IMR-90 (cell line): ENCODE measurements around the gene CEP295NL. TPM values are rescaled to one million over a fixed set of nuclear protein-coding genes. Genes with fewer than 3 reads are reported as not detected.

Experiments
- ATAC-seq: fragments of 200-7000 bp; cut with Tn5 transposase; 2 replicates; pipeline ENCODE4 v1.9.1; 2020; ENCODE audit warnings: low read depth, mild to moderate bottlenecking, moderate library complexity
- BruUV-seq: library from RNA; stranded (reverse); fragments of 400-500 nt; replicated peaks from 2 replicates; lab custom pipeline; 2021; lab: Mats Ljungman, UMichigan
- CTCF ChIA-PET: fragments of 300-600 bp; formaldehyde crosslinking; extraction: SDS; loops from one replicate; lab custom pipeline; 2021; ENCODE audit warnings: antibody characterized with exemption; lab: Yijun Ruan, JAX
- POLR2A ChIA-PET: fragments of 300-600 bp; sonication (Branson Sonifier 250); formaldehyde crosslinking; loops from one replicate; lab custom pipeline; 2022; ENCODE audit warnings: antibody characterized with exemption; ENCODE audit not compliant: unreplicated experiment; lab: Charles Lee
- DNase-seq: peaks from one replicate; pipeline ENCODE4 v3.0.0; 2013
- H2AFZ ChIP-seq: replicated peaks from 2 replicates; pipeline ENCODE3; 2013; ENCODE audit warnings: low read length, mild to moderate bottlenecking; ENCODE audit not compliant: poor library complexity
- H2AK5ac ChIP-seq: 2 replicates; pipeline ENCODE4 v1.6.1; 2013; ENCODE audit warnings: low read depth, low read length, inconsistent platforms
- H2AK9ac ChIP-seq: replicated peaks from 2 replicates; pipeline ENCODE3; 2013; ENCODE audit warnings: mild to moderate bottlenecking, low read depth, low read length, moderate library complexity; ENCODE audit not compliant: poor library complexity
- H2BK120ac ChIP-seq: 2 replicates; pipeline ENCODE4 v1.6.1; 2013; ENCODE audit warnings: low read depth, low read length, inconsistent platforms
- H2BK15ac ChIP-seq: 3 replicates; pipeline ENCODE4 v1.6.1; 2013; ENCODE audit warnings: low read depth, low read length, inconsistent platforms
- H2BK20ac ChIP-seq: 2 replicates; pipeline ENCODE4 v1.6.1; 2013; ENCODE audit warnings: low read depth, mild to moderate bottlenecking, inconsistent platforms, low read length, moderate library complexity
- H2BK5ac ChIP-seq: 2 replicates; pipeline ENCODE4 v1.6.1; 2013; ENCODE audit warnings: mild to moderate bottlenecking, low read depth, low read length, inconsistent platforms; ENCODE audit not compliant: poor library complexity, severe bottlenecking
- H3K14ac ChIP-seq: replicated peaks from 2 replicates; pipeline ENCODE4 v1.6.1; 2013; ENCODE audit warnings: low read depth, low read length, inconsistent platforms
- H3K18ac ChIP-seq: 2 replicates; pipeline ENCODE4 v1.6.1; 2013; ENCODE audit warnings: low read depth, low read length, control low read depth
- H3K23ac ChIP-seq: 2 replicates; pipeline ENCODE4 v1.6.1; 2013; ENCODE audit warnings: low read depth, low read length, inconsistent platforms
- H3K27ac ChIP-seq: 2 replicates; pipeline ENCODE4 v1.5.1; 2013; ENCODE audit warnings: mild to moderate bottlenecking, control low read depth, low read length; ENCODE audit not compliant: insufficient read depth
- H3K27me3 ChIP-seq: 2 replicates; pipeline ENCODE4 v1.6.1; 2013; ENCODE audit warnings: low read length; ENCODE audit not compliant: control insufficient read depth, insufficient read depth
- H3K36me3 ChIP-seq: 2 replicates; pipeline ENCODE4 v1.6.1; 2013; ENCODE audit warnings: low read length, mixed read lengths; ENCODE audit not compliant: control insufficient read depth, insufficient read depth
- H3K4ac ChIP-seq: 2 replicates; pipeline ENCODE4 v1.6.1; 2013; ENCODE audit warnings: low read depth, low read length, inconsistent platforms
- H3K4me1 ChIP-seq: 2 replicates; pipeline ENCODE4 v1.6.1; 2013; ENCODE audit warnings: low read length, mixed read lengths; ENCODE audit not compliant: control insufficient read depth, insufficient read depth
- H3K4me2 ChIP-seq: 2 replicates; pipeline ENCODE4 v1.6.1; 2013; ENCODE audit warnings: low read depth, mild to moderate bottlenecking, control low read depth, low read length, moderate library complexity
- H3K4me3 ChIP-seq: 2 replicates; pipeline ENCODE4 v1.5.1; 2013; ENCODE audit warnings: low read depth, mild to moderate bottlenecking, control low read depth, low read length, moderate library complexity; ENCODE audit not compliant: insufficient read depth
- H3K56ac ChIP-seq: 2 replicates; pipeline ENCODE4 v1.6.1; 2013; ENCODE audit warnings: low read length, inconsistent platforms; ENCODE audit not compliant: insufficient read depth; ENCODE audit errors: extremely low read depth
- H3K79me1 ChIP-seq, 2 experiments: 2 replicates each; pipeline ENCODE4 v1.6.1; 2013; ENCODE audit warnings: low read length in 2 of 2, inconsistent platforms in 1 of 2, low read depth in 1 of 2
- H3K9ac ChIP-seq: 2 replicates; pipeline ENCODE4 v1.6.1; 2013; ENCODE audit warnings: low read depth, low read length, control low read depth
- H3K9me1 ChIP-seq: 2 replicates; pipeline ENCODE4 v1.6.1; 2013; ENCODE audit warnings: low read length, inconsistent platforms; ENCODE audit not compliant: insufficient read depth
- H3K9me3 ChIP-seq: 2 replicates; pipeline ENCODE4 v1.6.1; 2013; ENCODE audit warnings: low read length; ENCODE audit not compliant: control insufficient read depth, insufficient read depth
- H4K20me1 ChIP-seq: 2 replicates; pipeline ENCODE4 v1.6.1; 2013; ENCODE audit warnings: low read length, inconsistent platforms; ENCODE audit not compliant: insufficient read depth
- H4K5ac ChIP-seq: 2 replicates; pipeline ENCODE4 v1.6.1; 2013; ENCODE audit warnings: mild to moderate bottlenecking, low read depth, low read length, control low read depth
- H4K8ac ChIP-seq, 2 experiments: 2 replicates each; pipeline ENCODE4 v1.6.1; 2013; ENCODE audit warnings: low read depth in 2 of 2, low read length in 2 of 2, control low read depth in 1 of 2, inconsistent platforms in 1 of 2
- H4K91ac ChIP-seq: 2 replicates; pipeline ENCODE4 v1.6.1; 2013; ENCODE audit warnings: low read depth, low read length, inconsistent platforms; ENCODE audit not compliant: insufficient read depth
- MAFK ChIP-seq: IDR thresholded peaks from 2 replicates; pipeline ENCODE4 v1.6.1; 2012; ENCODE audit warnings: low read depth, low read length, improper control_type of control experiment
- RFX5 ChIP-seq: IDR thresholded peaks from 2 replicates; pipeline ENCODE4 v1.8.0; 2012; ENCODE audit warnings: low read depth, mild to moderate bottlenecking, low read length, moderate library complexity
- WGBS, 2 experiments: methylation state at CpG; one replicate each; pipeline versions ENCODE4 v1.1.5 to v1.1.7; 2013; ENCODE audit warnings: missing lambda C conversion rate in 2 of 2; ENCODE audit not compliant: insufficient read length in 1 of 2; ENCODE audit errors: extremely low coverage in 2 of 2; 5-methylcytosine and 5-hydroxymethylcytosine counted together
- dilution Hi-C: fragments of 300-500 bp; cut with HindIII; formaldehyde crosslinking; loops from one replicate; pipeline ENCODE4 v1.14.3; 2018; ENCODE audit warnings: low sequenced_read_pairs; ENCODE audit not compliant: unreplicated experiment
- in situ Hi-C: fragments of 300-500 bp; cut with MboI; formaldehyde crosslinking; loops from 3 replicates; pipeline ENCODE4 v1.14.3; 2019; ENCODE audit warnings: low sequenced_read_pairs, inconsistent platforms, mixed read lengths
- intact Hi-C: fragments of 100-400 bp; cut with micrococcal nuclease; formaldehyde crosslinking; loops from 2 replicates; pipeline ENCODE4 v1.10.0; 2022
- polyA plus RNA-seq, 3 experiments: library from polyadenylated mRNA; depleted of rRNA; stranded (reverse); fragments of >200 nt; gene quantifications; 2 replicates each; pipeline ENCODE4 v1.2.3, GENCODE V29; 2012; ENCODE audit warnings: low replicate concordance in 1 of 3
- total RNA-seq: library from RNA; depleted of rRNA; stranded (reverse); fragments of >200 nt; gene quantifications from 2 replicates; pipeline ENCODE4 v1.2.3, GENCODE V29; 2012

The CEP295NL gene
- total and polyA plus RNA-seq, 2 of the 4 experiments (the other 2 are of a cell fraction), result 0.31 to 0.72 TPM

GRCh38 chr17:78884876-78885667 lies 17.9 kb downstream of the CEP295NL start:
- H3K36me3 ChIP-seq, result peaks cover 4% of the 10 kb centered on the region; the same call in 1 of the 2 replicates
- H3K14ac ChIP-seq, result peak overlapping the region; percentile 91
- no peaks in the 10 kb centered on the region for H3K9me3 ChIP-seq
- H3K4me1 ChIP-seq, result peaks cover 45% of the 10 kb centered on the region
- peak overlapping the region; percentile 86 for H3K27ac ChIP-seq
- H3K23ac ChIP-seq, result peak overlapping the region; percentile 97
- H2AK9ac ChIP-seq, result peak overlapping the region; percentile 100
- no peak overlapping the region for H2AFZ ChIP-seq
- peaks cover 51% of the 10 kb centered on the region for H3K9me1 ChIP-seq
- peak overlapping the region; percentile 80; the same call in 1 of the 2 replicates for H3K18ac ChIP-seq
- H3K9ac ChIP-seq, result peak overlapping the region; percentile 79
- peaks cover 49% of the 10 kb centered on the region for H4K20me1 ChIP-seq
- POLR2A ChIA-PET, result no interaction called here
- peak overlapping the region; percentile 99 for H2BK5ac ChIP-seq
- H2BK15ac ChIP-seq, result peak overlapping the region; percentile 78
- CTCF ChIA-PET, result no interaction called here
- H3K4me2 ChIP-seq, result peak overlapping the region; percentile 76; the same call in 1 of the 2 replicates
- peak overlapping the region; percentile 97 for H2AK5ac ChIP-seq
- H4K5ac ChIP-seq, result peak overlapping the region; percentile 75; the same call in 1 of the 2 replicates
- TF ChIP-seq RFX5, result no peak
- 0 out of 2 replicates have a peak, but pooled peaks have one; percentile 30 for TF ChIP-seq MAFK
- in situ Hi-C loops, result no loop called here
- ATAC-seq, result no peak
- no peak for DNase-seq
- BruUV-seq, result no TSS peak
- H3K56ac ChIP-seq, result peak overlapping the region; percentile 61; the same call in 1 of the 2 replicates
- dilution Hi-C loops, result no loop called here
- H3K4ac ChIP-seq, result peak overlapping the region; percentile 98
- peak overlapping the region; percentile 98 for H4K91ac ChIP-seq
- peak overlapping the region; percentile 92 for H2BK20ac ChIP-seq
- H3K27me3 ChIP-seq, result no peaks in the 10 kb centered on the region
- H4K8ac ChIP-seq, result peak overlapping the region; percentile 85; a peak in 3 of 4 replicates
- H2BK120ac ChIP-seq, result peak overlapping the region; percentile 98
- WGBS, 2 experiments, result 95% methylated on average over 12 of the region's 24 CpGs; no CpG with 5 or more reads in 1 of the 2 experiments
- no peak overlapping the region for H3K4me3 ChIP-seq
- H3K79me1 ChIP-seq, result peaks cover 30 to 90% of the 10 kb centered on the region in 2 experiments
- intact Hi-C loops, result no loop called here
